GM23338 (cell line): ENCODE data around the gene TTLL3. TPM values are rescaled to one million over a fixed set of nuclear protein-coding genes. Genes with fewer than 3 reads are reported as not detected.

ENCODE experiments used
- ATAC-seq: fragments of 200-7000 bp; cut with Tn5 transposase; 3 replicates; pipeline ENCODE4 v1.9.1; 2020
- DNase-seq: peaks from one replicate; pipeline ENCODE4 v3.0.0-alpha.2; 2015; ENCODE audit warnings: low spot score
- H2AFZ ChIP-seq: fragments of 200-600 bp; sonication (generic); 2 replicates; pipeline ENCODE4 v1.8.0; 2016; ENCODE audit warnings: antibody characterized with exemption, mild to moderate bottlenecking, moderate library complexity
- H3F3A ChIP-seq: fragments of 200-600 bp; sonication (generic); replicated peaks from 2 replicates; pipeline ENCODE4 v1.8.0; 2017; ENCODE audit warnings: antibody characterized with exemption, mixed run types, low read depth
- H3K27ac ChIP-seq: fragments of 200-600 bp; sonication (generic); 2 replicates; pipeline ENCODE4 v1.6.1; 2016; ENCODE audit warnings: low read depth
- H3K27me3 ChIP-seq: fragments of 200-600 bp; sonication (generic); 2 replicates; pipeline ENCODE4 v1.8.0; 2016; ENCODE audit warnings: mild to moderate bottlenecking, mixed run types, moderate library complexity; ENCODE audit not compliant: insufficient read depth
- H3K36me3 ChIP-seq: fragments of 200-600 bp; sonication (generic); 2 replicates; pipeline ENCODE4 v1.8.0; 2016; ENCODE audit warnings: mild to moderate bottlenecking; ENCODE audit not compliant: insufficient read depth
- H3K4me1 ChIP-seq: fragments of 200-600 bp; sonication (generic); 2 replicates; pipeline ENCODE4 v1.8.0; 2016; ENCODE audit warnings: mild to moderate bottlenecking, moderate library complexity; ENCODE audit not compliant: insufficient read depth
- H3K4me2 ChIP-seq: fragments of 200-600 bp; sonication (generic); 2 replicates; pipeline ENCODE4 v1.7.1; 2017; ENCODE audit warnings: mixed run types
- H3K4me3 ChIP-seq: fragments of 200-600 bp; sonication (generic); 2 replicates; pipeline ENCODE4 v1.6.1; 2016; ENCODE audit warnings: mixed run types
- H3K79me2 ChIP-seq: fragments of 200-600 bp; sonication (generic); replicated peaks from 2 replicates; pipeline ENCODE4 v1.8.0; 2017; ENCODE audit warnings: mild to moderate bottlenecking; ENCODE audit not compliant: insufficient read depth
- H3K9me2 ChIP-seq: fragments of 200-600 bp; sonication (generic); 2 replicates; pipeline ENCODE4 v1.8.0; 2017; ENCODE audit not compliant: insufficient read depth
- H4K20me1 ChIP-seq: fragments of 200-600 bp; sonication (generic); replicated peaks from 2 replicates; pipeline ENCODE4 v1.8.0; 2017; ENCODE audit warnings: mild to moderate bottlenecking; ENCODE audit not compliant: insufficient read depth
- H3K27ac Mint-ChIP-seq: 2 replicates; pipeline ENCODE4 v1.8.0; 2020; ENCODE audit warnings: inconsistent platforms, mild to moderate bottlenecking, moderate library complexity, mixed read lengths
- H3K27me3 Mint-ChIP-seq: 3 replicates; pipeline ENCODE4 v1.8.0; 2022; ENCODE audit warnings: low read depth, mild to moderate bottlenecking, moderate library complexity, mixed read lengths, inconsistent platforms; ENCODE audit not compliant: insufficient read depth, poor library complexity
- H3K36me3 Mint-ChIP-seq: 3 replicates; pipeline ENCODE4 v1.8.0; 2021; ENCODE audit warnings: low read depth, mild to moderate bottlenecking, inconsistent platforms, moderate library complexity, mixed read lengths
- H3K4me1 Mint-ChIP-seq: 3 replicates; pipeline ENCODE4 v1.8.0; 2020; ENCODE audit warnings: mild to moderate bottlenecking, inconsistent platforms, mixed read lengths
- H3K4me3 Mint-ChIP-seq: 3 replicates; pipeline ENCODE4 v1.8.0; 2021; ENCODE audit warnings: moderate library complexity, mild to moderate bottlenecking, inconsistent platforms, mixed read lengths
- H3K9me3 Mint-ChIP-seq: 3 replicates; pipeline ENCODE4 v1.8.0; 2020; ENCODE audit warnings: moderate library complexity, mild to moderate bottlenecking, inconsistent platforms, mixed read lengths
- EZH2 ChIP-seq: fragments of 200-600 bp; sonication (generic); IDR thresholded peaks from one replicate; pipeline ENCODE4 v1.8.0; 2017; ENCODE audit warnings: antibody characterized with exemption, mild to moderate bottlenecking, low read depth; ENCODE audit not compliant: unreplicated experiment
- ZNF114 ChIP-seq: fragments of 250-450 bp; sonication (Bioruptor Pico); IDR thresholded peaks from 2 replicates; pipeline ENCODE4 v1.5.0; 2020; ENCODE audit warnings: mild to moderate bottlenecking, moderate library complexity
- polyA plus RNA-seq: library from polyadenylated mRNA; unstranded; fragments of >200 nt; fragmentation: Nextera tagmentation; extraction: Ambion mirVana; gene quantifications from 2 replicates; pipeline ENCODE4 v1.2.1, GENCODE V29; 2016
- total RNA-seq: library from RNA; depleted of rRNA; stranded (reverse); fragments of >200 nt; shearing (Covaris generic); gene quantifications from 2 replicates; pipeline ENCODE4 v1.2.3, GENCODE V29; 2014
- TF ChIP-seq, protein P1 (sequence below): fragments of 250-450 bp; sonication (Bioruptor Pico); IDR thresholded peaks from 2 replicates; pipeline ENCODE4 v1.5.0; 2020; ENCODE audit warnings: mild to moderate bottlenecking, moderate library complexity
- TF ChIP-seq, protein P2 (sequence below): IDR thresholded peaks from one replicate; pipeline ENCODE4 v1.6.1; 2018; ENCODE audit warnings: antibody characterized with exemption; ENCODE audit not compliant: unreplicated experiment

TTLL3 gene
- total and polyA plus RNA-seq, 2 experiments from 2014 or later: 3.7 to 5.3 TPM

DNA sequence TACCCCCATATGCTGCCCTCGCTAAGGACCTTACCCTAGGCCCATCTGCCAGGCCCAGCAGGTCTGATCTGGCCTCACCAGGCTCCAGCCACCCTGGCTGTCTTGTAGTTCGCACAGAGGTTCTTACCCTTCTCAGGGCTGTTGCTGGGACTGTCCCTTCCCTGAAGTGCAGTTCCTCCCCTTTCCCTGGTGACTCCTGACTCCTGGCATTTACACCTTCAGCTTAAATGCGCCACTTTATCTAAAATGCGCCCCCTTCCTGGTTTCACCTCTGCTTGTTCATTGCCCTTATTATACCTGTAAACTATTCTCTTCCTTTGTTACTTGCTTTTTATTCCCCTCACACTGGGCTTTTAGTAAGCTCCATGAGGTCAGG is 835 bp upstream of the TTLL3 start (continued):
- TF ChIP-seq, protein P1, sequence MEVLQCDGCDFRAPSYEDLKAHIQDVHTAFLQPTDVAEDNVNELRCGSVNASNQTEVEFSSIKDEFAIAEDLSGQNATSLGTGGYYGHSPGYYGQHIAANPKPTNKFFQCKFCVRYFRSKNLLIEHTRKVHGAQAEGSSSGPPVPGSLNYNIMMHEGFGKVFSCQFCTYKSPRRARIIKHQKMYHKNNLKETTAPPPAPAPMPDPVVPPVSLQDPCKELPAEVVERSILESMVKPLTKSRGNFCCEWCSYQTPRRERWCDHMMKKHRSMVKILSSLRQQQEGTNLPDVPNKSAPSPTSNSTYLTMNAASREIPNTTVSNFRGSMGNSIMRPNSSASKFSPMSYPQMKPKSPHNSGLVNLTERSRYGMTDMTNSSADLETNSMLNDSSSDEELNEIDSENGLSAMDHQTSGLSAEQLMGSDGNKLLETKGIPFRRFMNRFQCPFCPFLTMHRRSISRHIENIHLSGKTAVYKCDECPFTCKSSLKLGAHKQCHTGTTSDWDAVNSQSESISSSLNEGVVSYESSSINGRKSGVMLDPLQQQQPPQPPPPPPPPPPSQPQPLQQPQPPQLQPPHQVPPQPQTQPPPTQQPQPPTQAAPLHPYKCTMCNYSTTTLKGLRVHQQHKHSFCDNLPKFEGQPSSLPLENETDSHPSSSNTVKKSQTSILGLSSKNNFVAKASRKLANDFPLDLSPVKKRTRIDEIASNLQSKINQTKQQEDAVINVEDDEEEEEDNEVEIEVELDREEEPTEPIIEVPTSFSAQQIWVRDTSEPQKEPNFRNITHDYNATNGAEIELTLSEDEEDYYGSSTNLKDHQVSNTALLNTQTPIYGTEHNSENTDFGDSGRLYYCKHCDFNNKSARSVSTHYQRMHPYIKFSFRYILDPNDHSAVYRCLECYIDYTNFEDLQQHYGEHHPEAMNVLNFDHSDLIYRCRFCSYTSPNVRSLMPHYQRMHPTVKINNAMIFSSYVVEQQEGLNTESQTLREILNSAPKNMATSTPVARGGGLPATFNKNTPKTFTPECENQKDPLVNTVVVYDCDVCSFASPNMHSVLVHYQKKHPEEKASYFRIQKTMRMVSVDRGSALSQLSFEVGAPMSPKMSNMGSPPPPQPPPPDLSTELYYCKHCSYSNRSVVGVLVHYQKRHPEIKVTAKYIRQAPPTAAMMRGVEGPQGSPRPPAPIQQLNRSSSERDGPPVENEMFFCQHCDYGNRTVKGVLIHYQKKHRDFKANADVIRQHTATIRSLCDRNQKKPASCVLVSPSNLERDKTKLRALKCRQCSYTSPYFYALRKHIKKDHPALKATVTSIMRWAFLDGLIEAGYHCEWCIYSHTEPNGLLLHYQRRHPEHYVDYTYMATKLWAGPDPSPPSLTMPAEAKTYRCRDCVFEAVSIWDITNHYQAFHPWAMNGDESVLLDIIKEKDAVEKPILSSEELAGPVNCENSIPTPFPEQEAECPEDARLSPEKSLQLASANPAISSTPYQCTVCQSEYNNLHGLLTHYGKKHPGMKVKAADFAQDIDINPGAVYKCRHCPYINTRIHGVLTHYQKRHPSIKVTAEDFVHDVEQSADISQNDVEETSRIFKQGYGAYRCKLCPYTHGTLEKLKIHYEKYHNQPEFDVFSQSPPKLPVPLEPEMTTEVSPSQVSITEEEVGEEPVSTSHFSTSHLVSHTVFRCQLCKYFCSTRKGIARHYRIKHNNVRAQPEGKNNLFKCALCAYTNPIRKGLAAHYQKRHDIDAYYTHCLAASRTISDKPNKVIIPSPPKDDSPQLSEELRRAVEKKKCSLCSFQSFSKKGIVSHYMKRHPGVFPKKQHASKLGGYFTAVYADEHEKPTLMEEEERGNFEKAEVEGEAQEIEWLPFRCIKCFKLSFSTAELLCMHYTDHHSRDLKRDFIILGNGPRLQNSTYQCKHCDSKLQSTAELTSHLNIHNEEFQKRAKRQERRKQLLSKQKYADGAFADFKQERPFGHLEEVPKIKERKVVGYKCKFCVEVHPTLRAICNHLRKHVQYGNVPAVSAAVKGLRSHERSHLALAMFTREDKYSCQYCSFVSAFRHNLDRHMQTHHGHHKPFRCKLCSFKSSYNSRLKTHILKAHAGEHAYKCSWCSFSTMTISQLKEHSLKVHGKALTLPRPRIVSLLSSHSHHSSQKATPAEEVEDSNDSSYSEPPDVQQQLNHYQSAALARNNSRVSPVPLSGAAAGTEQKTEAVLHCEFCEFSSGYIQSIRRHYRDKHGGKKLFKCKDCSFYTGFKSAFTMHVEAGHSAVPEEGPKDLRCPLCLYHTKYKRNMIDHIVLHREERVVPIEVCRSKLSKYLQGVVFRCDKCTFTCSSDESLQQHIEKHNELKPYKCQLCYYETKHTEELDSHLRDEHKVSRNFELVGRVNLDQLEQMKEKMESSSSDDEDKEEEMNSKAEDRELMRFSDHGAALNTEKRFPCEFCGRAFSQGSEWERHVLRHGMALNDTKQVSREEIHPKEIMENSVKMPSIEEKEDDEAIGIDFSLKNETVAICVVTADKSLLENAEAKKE: no peak
- TF ChIP-seq EZH2 (no peak), ZNF114 (CRISPR knock-in tag) (no peak)
- TF ChIP-seq, protein P2, sequence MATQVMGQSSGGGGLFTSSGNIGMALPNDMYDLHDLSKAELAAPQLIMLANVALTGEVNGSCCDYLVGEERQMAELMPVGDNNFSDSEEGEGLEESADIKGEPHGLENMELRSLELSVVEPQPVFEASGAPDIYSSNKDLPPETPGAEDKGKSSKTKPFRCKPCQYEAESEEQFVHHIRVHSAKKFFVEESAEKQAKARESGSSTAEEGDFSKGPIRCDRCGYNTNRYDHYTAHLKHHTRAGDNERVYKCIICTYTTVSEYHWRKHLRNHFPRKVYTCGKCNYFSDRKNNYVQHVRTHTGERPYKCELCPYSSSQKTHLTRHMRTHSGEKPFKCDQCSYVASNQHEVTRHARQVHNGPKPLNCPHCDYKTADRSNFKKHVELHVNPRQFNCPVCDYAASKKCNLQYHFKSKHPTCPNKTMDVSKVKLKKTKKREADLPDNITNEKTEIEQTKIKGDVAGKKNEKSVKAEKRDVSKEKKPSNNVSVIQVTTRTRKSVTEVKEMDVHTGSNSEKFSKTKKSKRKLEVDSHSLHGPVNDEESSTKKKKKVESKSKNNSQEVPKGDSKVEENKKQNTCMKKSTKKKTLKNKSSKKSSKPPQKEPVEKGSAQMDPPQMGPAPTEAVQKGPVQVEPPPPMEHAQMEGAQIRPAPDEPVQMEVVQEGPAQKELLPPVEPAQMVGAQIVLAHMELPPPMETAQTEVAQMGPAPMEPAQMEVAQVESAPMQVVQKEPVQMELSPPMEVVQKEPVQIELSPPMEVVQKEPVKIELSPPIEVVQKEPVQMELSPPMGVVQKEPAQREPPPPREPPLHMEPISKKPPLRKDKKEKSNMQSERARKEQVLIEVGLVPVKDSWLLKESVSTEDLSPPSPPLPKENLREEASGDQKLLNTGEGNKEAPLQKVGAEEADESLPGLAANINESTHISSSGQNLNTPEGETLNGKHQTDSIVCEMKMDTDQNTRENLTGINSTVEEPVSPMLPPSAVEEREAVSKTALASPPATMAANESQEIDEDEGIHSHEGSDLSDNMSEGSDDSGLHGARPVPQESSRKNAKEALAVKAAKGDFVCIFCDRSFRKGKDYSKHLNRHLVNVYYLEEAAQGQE: no peak

DNA sequence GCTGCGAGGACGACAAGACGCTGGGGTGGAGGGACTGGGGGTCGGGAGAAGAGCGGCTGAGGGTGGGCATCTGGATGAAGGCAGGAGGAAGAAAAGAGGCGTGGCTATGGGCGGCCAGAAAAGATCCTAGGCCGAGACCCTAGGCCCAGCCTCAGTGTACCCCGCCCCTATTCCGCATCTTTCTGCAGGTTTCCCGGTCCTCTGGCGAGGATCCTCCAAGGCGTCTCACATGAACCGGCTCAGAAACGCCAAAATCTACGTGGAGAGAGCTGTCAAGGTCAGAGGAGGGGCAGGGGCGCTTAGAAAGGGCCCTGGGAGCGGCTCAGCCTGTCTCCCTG is 340 bp downstream of the TTLL3 start:
- Mint-ChIP-seq H3K4me3 (peak overlapping the region; percentile 77), H3K4me1 (peaks cover 22% of the 10 kb centered on the region), H3K36me3 (peaks cover 16% of the 10 kb centered on the region), H3K27me3 (peaks cover 13% of the 10 kb centered on the region), H3K27ac (no peak overlapping the region), H3K9me3 (no peaks in the 10 kb centered on the region; the same call in 2 of the 3 replicates)
- Histone ChIP-seq H3K4me3 (peak overlapping the region; percentile 83), H3K27ac (no peak overlapping the region), H3K4me2 (peak overlapping the region; percentile 96), H3K4me1 (peaks cover 7% of the 10 kb centered on the region; the same call in 1 of the 2 replicates), H3K36me3 (no peaks in the 10 kb centered on the region), H3K27me3 (peaks cover 17% of the 10 kb centered on the region), H4K20me1 (peaks cover 15% of the 10 kb centered on the region; the same call in 1 of the 2 replicates), H2AFZ (peak overlapping the region; percentile 97), H3F3A (peaks cover 24% of the 10 kb centered on the region), H3K9me2 (no peaks in the 10 kb centered on the region), H3K79me2 (no peaks in the 10 kb centered on the region)
- TF ChIP-seq, protein P2: no peak
- ATAC-seq: peak; percentile 58
- peak; percentile 72 for DNase-seq
